ENCODE results near the gene AMMECR1. TPM values are rescaled to one million over a fixed set of nuclear protein-coding genes. Genes with fewer than 3 reads are reported as not detected.
"Not testable (repeated sequence)": the region's sequence is repeated elsewhere in the genome, so short reads cannot be mapped to it uniquely, and the experiment has no call there.

AMMECR1 gene
- polyA plus RNA-seq, 3 donors from 2014 or later: 6.2 to 8.1 (median 7.6) TPM

DNA sequence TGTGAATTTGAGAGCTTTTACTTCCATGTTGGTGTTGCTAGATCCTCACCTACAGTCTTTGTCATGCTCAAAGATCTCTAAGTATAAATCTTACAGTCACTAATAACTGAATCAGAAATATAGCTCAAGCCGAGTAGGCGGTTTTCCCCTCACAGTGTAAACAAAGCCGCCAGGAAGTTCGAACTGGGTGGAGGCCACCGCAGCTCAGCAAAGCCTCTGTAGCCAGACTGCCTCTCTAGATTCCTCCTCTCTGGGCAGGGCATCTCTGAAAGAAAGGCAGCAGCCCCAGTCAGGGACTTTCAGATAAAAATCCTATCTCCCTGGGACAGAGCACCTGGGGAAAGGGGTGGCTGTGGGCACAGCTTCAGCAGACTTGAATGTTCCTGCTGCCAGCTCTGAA lies 79.6 kb downstream of the AMMECR1 start:
- H3K27me3 Mint-ChIP-seq (ENCODE audit: low read depth in 3 of 3); H3K9me3 Mint-ChIP-seq; H3K36me3 Mint-ChIP-seq: not testable (repeated sequence)
- peak overlapping the region; percentile 39 to 81 (median 57) for H3K4me3 Mint-ChIP-seq
- H3K27ac Mint-ChIP-seq: peak overlapping the region; percentile 73 to 91 (median 86)
- DNase-seq: peak; percentile 14 to 36 (median 26)
- H3K4me1 Mint-ChIP-seq: peaks cover 47 to 68% of the 10 kb centered on the region in 2 donors

- peak overlapping the region in 1 of 5 donors; percentile 10 for H3K4me3 Mint-ChIP-seq
- H3K27ac Mint-ChIP-seq: peak overlapping the region in 1 of 6 donors; percentile 4
- H3K4me1 Mint-ChIP-seq: peaks cover 32 to 47% of the 10 kb centered on the region in 2 donors
- DNase-seq; H3K36me3 Mint-ChIP-seq; H3K27me3 Mint-ChIP-seq (ENCODE audit: low read depth in 3 of 3); H3K9me3 Mint-ChIP-seq: not testable (repeated sequence)
Measured at GRCh38 chrX:110231485-110231884, 86.4 kb downstream of the AMMECR1 start.

- H3K27ac Mint-ChIP-seq; H3K36me3 Mint-ChIP-seq; H3K9me3 Mint-ChIP-seq; H3K27me3 Mint-ChIP-seq (ENCODE audit: low read depth in 3 of 3): not testable (repeated sequence)
- Mint-ChIP-seq H3K4me1 (peaks cover 30 to 47% of the 10 kb centered on the region in 2 donors), H3K4me3 (peak overlapping the region in 3 of 5 donors; percentile 5 to 64 (median 17))
- DNase-seq: peak in 2 of 3 donors; percentile 32
Measured at GRCh38 chrX:110229497-110230111, 88.3 kb downstream of the AMMECR1 start.

DNA sequence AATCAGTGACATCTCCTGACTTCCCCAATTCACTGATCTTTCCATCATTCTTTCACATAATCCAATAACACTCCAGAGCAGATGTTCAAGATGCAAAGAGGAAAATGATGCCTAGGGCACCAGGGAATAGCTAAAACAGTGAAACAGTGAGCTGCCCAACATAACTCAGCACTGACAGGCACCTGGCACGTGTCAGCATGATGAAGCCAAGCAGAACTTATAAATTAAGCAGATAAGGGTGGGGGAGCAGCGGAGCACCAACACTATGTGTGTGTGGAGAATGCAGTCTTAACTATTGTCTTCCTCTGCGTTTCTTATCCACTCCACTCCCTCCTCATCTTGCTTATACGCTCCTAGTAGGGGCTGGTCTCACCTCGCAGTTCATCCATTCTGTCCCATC lies 89.4 kb downstream of the AMMECR1 start:
- Mint-ChIP-seq H3K4me1 (peaks cover 32 to 41% of the 10 kb centered on the region in 2 donors), H3K27me3 (ENCODE audit: low read depth in 3 of 3) (peaks cover 0 to 5% (median 5%) of the 10 kb centered on the region in 3 donors), H3K36me3 (peaks cover 0 to 4% (median 3%) of the 10 kb centered on the region in 3 donors), H3K9me3 (peaks cover 0 to 2% (median 0%) of the 10 kb centered on the region in 6 donors), H3K27ac (no peak overlapping the region), H3K4me3 (no peak overlapping the region)
- no peak for DNase-seq

DNA sequence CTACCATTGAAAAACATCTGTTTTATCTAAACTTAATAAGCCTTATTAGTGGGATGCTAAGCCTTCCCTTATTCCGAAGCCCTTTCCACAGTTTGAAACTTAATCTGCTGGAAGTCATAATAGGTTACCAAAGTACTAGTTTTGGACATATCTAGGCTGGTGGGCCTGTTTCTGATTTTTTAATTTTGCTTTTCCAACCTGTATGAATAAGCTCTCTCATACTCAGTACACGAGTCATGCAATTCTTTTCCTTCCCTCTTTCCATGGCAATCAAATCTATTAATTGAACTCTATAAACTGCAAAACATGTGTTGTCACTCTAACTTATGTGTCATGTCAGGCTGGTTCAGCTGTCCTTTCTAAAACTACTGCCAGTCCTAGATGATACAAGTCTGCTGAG lies 91.0 kb downstream of the AMMECR1 start:
- H3K9me3 Mint-ChIP-seq: no peaks in the 10 kb centered on the region
- H3K4me1 Mint-ChIP-seq: peaks cover 26 to 29% of the 10 kb centered on the region in 2 donors
- H3K4me3 Mint-ChIP-seq: no peak overlapping the region
- DNase-seq: no peak
- no peak overlapping the region for H3K27ac Mint-ChIP-seq
- peaks cover 0 to 5% (median 3%) of the 10 kb centered on the region in 3 donors for H3K27me3 Mint-ChIP-seq (ENCODE audit: low read depth in 3 of 3)
- H3K36me3 Mint-ChIP-seq: peaks cover 0 to under 1% (median 0%) of the 10 kb centered on the region in 3 donors

GRCh38 chrX:110224926-110225617 lies 92.8 kb downstream of the AMMECR1 start:
- H3K27ac Mint-ChIP-seq: no peak overlapping the region
- H3K36me3 Mint-ChIP-seq: no peaks in the 10 kb centered on the region
- no peak overlapping the region for H3K4me3 Mint-ChIP-seq
- no peaks in the 10 kb centered on the region for H3K9me3 Mint-ChIP-seq
- DNase-seq: no peak
- H3K27me3 Mint-ChIP-seq (ENCODE audit: low read depth in 3 of 3): no peaks in the 10 kb centered on the region
- H3K4me1 Mint-ChIP-seq: peaks cover 10 to 11% of the 10 kb centered on the region in 2 donors

DNA sequence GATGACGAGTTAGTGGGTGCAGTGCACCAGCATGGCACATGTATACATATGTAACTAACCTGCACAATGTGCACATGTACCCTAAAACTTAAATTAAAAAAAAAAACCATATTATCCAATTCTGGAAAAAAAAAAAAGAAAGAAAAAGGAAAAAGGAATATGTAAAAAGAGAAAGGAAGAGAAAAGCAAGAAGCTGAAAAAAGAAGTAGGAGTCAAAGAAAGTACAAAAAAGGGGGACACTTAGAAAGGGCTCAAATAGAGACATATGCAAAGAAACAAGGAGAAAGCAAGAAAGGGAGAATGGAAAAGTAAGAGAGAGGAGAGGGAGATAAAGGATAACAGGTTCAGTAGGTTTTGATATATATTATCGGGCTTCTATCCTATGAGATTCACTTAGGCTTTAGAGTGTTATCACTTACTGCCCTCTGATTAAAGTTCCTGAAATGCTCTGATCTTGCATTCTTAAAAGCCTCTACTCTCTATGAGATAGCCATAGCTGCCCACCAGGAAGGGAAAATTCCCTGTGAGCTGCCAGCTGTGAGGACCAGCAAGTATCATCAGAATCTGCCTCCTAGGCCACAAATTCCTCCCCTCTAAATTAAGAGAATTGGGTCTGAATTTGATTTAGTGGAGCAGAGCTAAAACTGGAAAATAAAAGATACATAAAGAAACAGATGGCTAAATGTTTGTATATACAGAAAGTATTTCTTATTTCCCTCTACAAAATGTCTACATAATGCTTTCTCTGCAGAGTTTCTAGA lies 95.2 kb downstream of the AMMECR1 start:
- no peak for DNase-seq
- Mint-ChIP-seq H3K36me3 (no peaks in the 10 kb centered on the region), H3K4me1 (peaks cover 8 to 16% of the 10 kb centered on the region in 2 donors), H3K27me3 (ENCODE audit: low read depth in 3 of 3) (no peaks in the 10 kb centered on the region), H3K9me3 (no peaks in the 10 kb centered on the region), H3K4me3 (no peak overlapping the region), H3K27ac (no peak overlapping the region)

DNA sequence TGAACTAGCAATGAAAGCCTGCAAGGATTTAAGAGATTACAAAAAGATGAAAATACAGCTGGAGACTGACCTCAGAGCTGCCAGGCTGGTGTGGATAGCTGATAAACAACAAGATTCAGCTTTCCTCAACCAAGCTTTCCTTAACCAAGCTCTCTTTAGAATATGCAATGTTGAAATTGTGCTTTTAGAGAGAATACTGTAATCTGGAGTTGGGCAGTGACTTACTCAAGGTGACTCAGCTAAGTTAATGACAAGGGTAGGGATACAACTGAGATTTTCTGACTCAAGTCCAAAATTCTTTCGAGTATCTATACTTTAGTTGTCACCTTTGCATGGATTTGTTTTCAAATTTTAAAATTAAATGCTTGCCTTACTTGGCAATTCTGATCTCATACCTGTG lies 98.0 kb downstream of the AMMECR1 start:
- Mint-ChIP-seq H3K4me3 (no peak overlapping the region), H3K36me3 (no peaks in the 10 kb centered on the region), H3K4me1 (peaks cover 16 to 27% of the 10 kb centered on the region in 2 donors), H3K27me3 (ENCODE audit: low read depth in 3 of 3) (peaks cover 0 to 2% (median 0%) of the 10 kb centered on the region in 3 donors), H3K9me3 (no peaks in the 10 kb centered on the region), H3K27ac (no peak overlapping the region)
- no peak for DNase-seq

GRCh38 chrX:110218591-110218990 lies 99.3 kb downstream of the AMMECR1 start:
- H3K27me3 Mint-ChIP-seq (ENCODE audit: low read depth in 3 of 3): peaks cover 0 to 2% (median 0%) of the 10 kb centered on the region in 3 donors
- peaks cover 16 to 25% of the 10 kb centered on the region in 2 donors for H3K4me1 Mint-ChIP-seq
- no peaks in the 10 kb centered on the region for H3K36me3 Mint-ChIP-seq
- no peak for DNase-seq
- no peak overlapping the region for H3K4me3 Mint-ChIP-seq
- H3K9me3 Mint-ChIP-seq: no peaks in the 10 kb centered on the region
- no peak overlapping the region for H3K27ac Mint-ChIP-seq

DNA sequence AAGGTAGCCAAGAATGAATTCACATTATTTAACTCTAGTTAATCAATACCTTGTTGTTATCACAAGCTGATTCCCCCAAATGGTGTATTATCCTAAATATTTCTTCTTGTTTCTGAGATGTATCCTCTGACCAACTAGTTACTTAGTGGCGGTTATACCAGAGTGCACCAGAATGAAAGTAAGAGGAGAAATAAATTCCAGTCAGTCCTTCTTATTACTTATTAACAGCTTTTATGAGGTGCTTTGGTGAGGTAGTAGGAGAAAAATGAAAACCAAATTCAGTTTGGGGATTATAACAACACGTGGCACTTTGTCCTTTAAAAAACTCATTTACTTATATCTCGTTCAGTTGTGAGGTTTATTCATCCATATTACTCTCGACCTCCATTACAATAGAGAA lies 101.9 kb downstream of the AMMECR1 start:
- Mint-ChIP-seq H3K9me3 (no peaks in the 10 kb centered on the region), H3K4me3 (no peak overlapping the region), H3K36me3 (no peaks in the 10 kb centered on the region), H3K27me3 (ENCODE audit: low read depth in 3 of 3) (peaks cover 0 to 2% (median 0%) of the 10 kb centered on the region in 3 donors), H3K27ac (no peak overlapping the region), H3K4me1 (peaks cover 16 to 21% of the 10 kb centered on the region in 2 donors)
- no peak for DNase-seq

DNA sequence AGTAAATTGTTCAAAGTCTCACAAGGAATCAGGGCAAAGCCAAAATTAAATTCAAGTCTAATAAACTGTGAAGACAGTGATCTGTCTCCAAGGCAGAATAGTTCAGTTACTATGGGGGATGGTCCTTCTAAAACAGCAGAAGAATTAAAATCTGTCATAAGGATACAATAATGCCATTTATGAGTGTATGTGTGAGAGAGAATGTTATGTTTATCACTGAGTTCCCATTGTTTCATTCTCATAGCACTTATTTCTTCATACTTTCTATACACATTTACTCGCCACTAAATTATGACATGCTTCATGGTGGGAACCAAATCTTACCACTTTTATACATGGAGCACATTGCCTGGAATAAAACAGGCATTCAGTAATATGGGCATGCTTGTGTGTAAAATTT lies 102.5 kb downstream of the AMMECR1 start:
- Mint-ChIP-seq H3K4me1 (peaks cover 16 to 21% of the 10 kb centered on the region in 2 donors), H3K27ac (no peak overlapping the region), H3K36me3 (no peaks in the 10 kb centered on the region), H3K9me3 (no peaks in the 10 kb centered on the region), H3K4me3 (no peak overlapping the region), H3K27me3 (ENCODE audit: low read depth in 3 of 3) (peaks cover 0 to 2% (median 0%) of the 10 kb centered on the region in 3 donors)
- no peak for DNase-seq

DNA sequence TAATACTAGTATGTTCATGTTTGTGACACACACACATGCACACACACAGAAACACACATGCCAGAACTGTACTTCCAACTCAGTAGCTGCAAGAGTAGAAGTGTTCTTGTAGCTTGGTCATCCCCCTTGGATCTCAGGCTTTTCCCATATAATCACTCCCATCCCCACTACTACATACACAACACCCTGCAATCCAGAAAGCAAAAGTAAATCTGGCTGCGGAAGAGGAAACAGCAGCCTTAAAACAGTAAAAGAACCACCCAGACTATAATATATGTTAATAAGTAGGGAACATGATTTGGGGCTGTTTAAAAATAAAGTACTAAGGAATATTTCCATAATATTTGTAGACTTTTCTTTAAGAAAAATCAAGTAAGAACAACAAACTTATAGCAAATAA lies 103.2 kb downstream of the AMMECR1 start:
- Mint-ChIP-seq H3K4me3 (no peak overlapping the region), H3K9me3 (no peaks in the 10 kb centered on the region), H3K27ac (no peak overlapping the region), H3K36me3 (no peaks in the 10 kb centered on the region), H3K27me3 (ENCODE audit: low read depth in 3 of 3) (peaks cover 0 to 2% (median 0%) of the 10 kb centered on the region in 3 donors), H3K4me1 (peaks cover 16 to 21% of the 10 kb centered on the region in 2 donors)
- DNase-seq: no peak

DNA sequence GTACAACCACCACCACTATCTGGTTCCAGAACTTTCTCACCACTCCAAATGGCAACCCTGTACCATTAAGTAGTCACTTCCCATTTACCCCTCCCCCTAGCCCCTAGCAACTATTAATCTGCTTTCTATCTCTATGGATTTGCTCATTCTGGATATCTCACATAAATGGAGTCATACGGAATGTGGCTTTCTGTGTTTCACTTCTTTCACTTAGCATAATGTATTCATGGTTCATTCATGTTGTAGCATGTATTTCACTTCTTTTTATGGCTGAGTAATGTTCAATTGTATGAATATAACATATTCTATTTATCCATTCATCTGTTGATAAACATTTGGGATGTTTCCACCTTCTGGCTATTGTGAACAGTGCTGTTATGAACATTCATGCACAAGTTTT lies 104.7 kb downstream of the AMMECR1 start:
- H3K9me3 Mint-ChIP-seq: no peaks in the 10 kb centered on the region
- H3K36me3 Mint-ChIP-seq: no peaks in the 10 kb centered on the region
- H3K27me3 Mint-ChIP-seq (ENCODE audit: low read depth in 3 of 3): peaks cover 0 to 2% (median 0%) of the 10 kb centered on the region in 3 donors

GRCh38 chrX:110212299-110212698 lies 105.6 kb downstream of the AMMECR1 start:
- H3K4me1 Mint-ChIP-seq: peaks cover 9 to 12% of the 10 kb centered on the region in 2 donors
- DNase-seq: no peak
- no peak overlapping the region for H3K27ac Mint-ChIP-seq
- peaks cover 0 to 2% (median 0%) of the 10 kb centered on the region in 3 donors for H3K27me3 Mint-ChIP-seq (ENCODE audit: low read depth in 3 of 3)
- no peaks in the 10 kb centered on the region for H3K36me3 Mint-ChIP-seq
- no peak overlapping the region for H3K4me3 Mint-ChIP-seq
- H3K9me3 Mint-ChIP-seq: no peaks in the 10 kb centered on the region

More for the DNA sequence above, 104.7 kb downstream of the AMMECR1 start:
- H3K27ac Mint-ChIP-seq: peak overlapping the region in 1 of 6 donors; percentile 34
- no peak for DNase-seq
- H3K4me1 Mint-ChIP-seq: peaks cover 16 to 21% of the 10 kb centered on the region in 2 donors
- no peak overlapping the region for H3K4me3 Mint-ChIP-seq

Data from immature natural killer cell (primary cell).